Hepatocyte (in vitro differentiated cells): ENCODE measurements around the gene STRN4. TPM values are rescaled to one million over a fixed set of nuclear protein-coding genes. Genes with fewer than 3 reads are reported as not detected.

Experiments
- DNase-seq: peaks from one replicate; pipeline ENCODE4 v3.0.0-alpha.2; 2016; ENCODE audit warnings: low spot score
- H2AFZ ChIP-seq: fragments of 200-600 bp; sonication (generic); 2 replicates; pipeline ENCODE4 v1.6.0; 2016; ENCODE audit warnings: antibody characterized with exemption, mild to moderate bottlenecking
- H3K27ac ChIP-seq: fragments of 200-600 bp; sonication (generic); 2 replicates; pipeline ENCODE4 v1.5.1; 2016; ENCODE audit warnings: mild to moderate bottlenecking
- H3K27me3 ChIP-seq: fragments of 200-600 bp; sonication (generic); 2 replicates; pipeline ENCODE4 v1.6.1; 2016
- H3K36me3 ChIP-seq: fragments of 200-600 bp; sonication (generic); replicated peaks from 2 replicates; pipeline ENCODE4 v1.5.1; 2016; ENCODE audit warnings: low read depth; ENCODE audit not compliant: insufficient read depth
- H3K4me1 ChIP-seq: fragments of 200-600 bp; sonication (generic); 2 replicates; pipeline ENCODE4 v1.5.1; 2016; ENCODE audit warnings: mild to moderate bottlenecking, moderate library complexity; ENCODE audit not compliant: insufficient read depth
- H3K4me2 ChIP-seq: fragments of 200-600 bp; sonication (generic); 2 replicates; pipeline ENCODE4 v1.6.0; 2016
- H3K4me3 ChIP-seq: fragments of 200-600 bp; sonication (generic); 2 replicates; pipeline ENCODE4 v1.5.1; 2016; ENCODE audit warnings: mild to moderate bottlenecking
- H3K79me2 ChIP-seq: fragments of 200-600 bp; sonication (generic); 2 replicates; pipeline ENCODE4 v1.6.0; 2017; ENCODE audit warnings: mild to moderate bottlenecking
- H3K9me2 ChIP-seq: fragments of 200-600 bp; sonication (generic); replicated peaks from 2 replicates; pipeline ENCODE4 v1.6.0; 2017; ENCODE audit warnings: mild to moderate bottlenecking; ENCODE audit not compliant: insufficient read depth
- H3K9me3 ChIP-seq: fragments of 200-600 bp; sonication (generic); 2 replicates; pipeline ENCODE4 v1.5.1; 2016; ENCODE audit warnings: low read depth, mild to moderate bottlenecking
- H4K20me1 ChIP-seq: fragments of 200-600 bp; sonication (generic); 2 replicates; pipeline ENCODE4 v1.6.0; 2016; ENCODE audit warnings: mild to moderate bottlenecking; ENCODE audit not compliant: insufficient read depth, poor library complexity, severe bottlenecking
- EZH2 ChIP-seq: fragments of 200-600 bp; sonication (generic); IDR thresholded peaks from 2 replicates; pipeline ENCODE4 v1.6.1; 2016; ENCODE audit warnings: antibody characterized with exemption, mild to moderate bottlenecking, borderline replicate concordance
- EZH2phosphoT487 ChIP-seq: fragments of 200-600 bp; sonication (generic); IDR thresholded peaks from one replicate; pipeline ENCODE4 v1.6.1; 2018; ENCODE audit warnings: antibody characterized with exemption, mild to moderate bottlenecking, low read depth, moderate library complexity; ENCODE audit not compliant: unreplicated experiment, severe bottlenecking
- WGBS: methylation state at CpG from one replicate; pipeline ENCODE4 v1.1.6; 2016; ENCODE audit warnings: low lambda C conversion rate; ENCODE audit errors: missing lambda C conversion rate; 5-methylcytosine and 5-hydroxymethylcytosine counted together
- polyA plus RNA-seq: library from polyadenylated mRNA; unstranded; fragments of >200 nt; fragmentation: Nextera tagmentation; extraction: Ambion mirVana; gene quantifications from 2 replicates; pipeline ENCODE4 v1.2.1, GENCODE V29; 2016
- total RNA-seq: library from RNA; depleted of rRNA; stranded (reverse); fragments of >200 nt; gene quantifications from 2 replicates; pipeline ENCODE4 v1.2.3, GENCODE V29; 2014
- TF ChIP-seq, protein P1 (sequence below): fragments of 200-600 bp; sonication (generic); IDR thresholded peaks from 2 replicates; pipeline ENCODE4 v1.5.1; 2016; ENCODE audit warnings: antibody characterized with exemption, mild to moderate bottlenecking; ENCODE audit not compliant: poor library complexity

STRN4 gene
- total and polyA plus RNA-seq, 2 experiments from 2014 or later = 63.7 to 64.1 TPM

DNA sequence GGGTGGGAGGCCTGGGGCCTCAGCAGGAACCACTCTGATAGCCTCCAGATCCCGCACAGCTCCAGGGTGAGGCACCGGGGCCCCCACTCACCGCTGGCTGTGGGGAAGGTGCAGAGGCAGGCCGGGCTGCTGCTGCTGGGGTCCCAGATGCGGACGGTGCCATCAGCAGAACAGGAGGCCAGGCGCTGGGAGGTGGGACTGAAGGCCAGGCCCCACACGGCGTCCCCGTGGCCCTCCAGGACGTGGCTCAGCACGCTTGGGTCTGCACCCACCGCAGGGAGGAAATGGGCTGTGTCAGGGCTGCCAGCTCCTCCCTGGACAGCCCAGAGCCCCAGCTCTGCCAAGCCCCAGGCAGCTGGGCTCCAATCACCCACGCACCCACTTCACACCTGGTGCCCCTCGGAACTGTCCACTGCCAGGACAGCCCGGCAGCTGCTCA lies 23.2 kb downstream of the STRN4 start:
- no peak overlapping the region for H2AFZ ChIP-seq
- peaks cover 2% of the 10 kb centered on the region for H3K79me2 ChIP-seq
- DNase-seq = no peak
- peaks cover under 1% of the 10 kb centered on the region for H4K20me1 ChIP-seq
- H3K9me3 ChIP-seq = no peaks in the 10 kb centered on the region
- H3K4me1 ChIP-seq = no peaks in the 10 kb centered on the region
- TF ChIP-seq, protein P1, sequence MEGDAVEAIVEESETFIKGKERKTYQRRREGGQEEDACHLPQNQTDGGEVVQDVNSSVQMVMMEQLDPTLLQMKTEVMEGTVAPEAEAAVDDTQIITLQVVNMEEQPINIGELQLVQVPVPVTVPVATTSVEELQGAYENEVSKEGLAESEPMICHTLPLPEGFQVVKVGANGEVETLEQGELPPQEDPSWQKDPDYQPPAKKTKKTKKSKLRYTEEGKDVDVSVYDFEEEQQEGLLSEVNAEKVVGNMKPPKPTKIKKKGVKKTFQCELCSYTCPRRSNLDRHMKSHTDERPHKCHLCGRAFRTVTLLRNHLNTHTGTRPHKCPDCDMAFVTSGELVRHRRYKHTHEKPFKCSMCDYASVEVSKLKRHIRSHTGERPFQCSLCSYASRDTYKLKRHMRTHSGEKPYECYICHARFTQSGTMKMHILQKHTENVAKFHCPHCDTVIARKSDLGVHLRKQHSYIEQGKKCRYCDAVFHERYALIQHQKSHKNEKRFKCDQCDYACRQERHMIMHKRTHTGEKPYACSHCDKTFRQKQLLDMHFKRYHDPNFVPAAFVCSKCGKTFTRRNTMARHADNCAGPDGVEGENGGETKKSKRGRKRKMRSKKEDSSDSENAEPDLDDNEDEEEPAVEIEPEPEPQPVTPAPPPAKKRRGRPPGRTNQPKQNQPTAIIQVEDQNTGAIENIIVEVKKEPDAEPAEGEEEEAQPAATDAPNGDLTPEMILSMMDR = no peak
- TF ChIP-seq EZH2phosphoT487 (no peak), EZH2 (no peak)
- no peaks in the 10 kb centered on the region for H3K36me3 ChIP-seq
- no peaks in the 10 kb centered on the region for H3K9me2 ChIP-seq
- no peak overlapping the region for H3K4me2 ChIP-seq
- WGBS = 96% methylated on average over 15 of the region's 16 CpGs
- no peaks in the 10 kb centered on the region for H3K27me3 ChIP-seq
- H3K27ac ChIP-seq = no peak overlapping the region
- H3K4me3 ChIP-seq = no peak overlapping the region

DNA sequence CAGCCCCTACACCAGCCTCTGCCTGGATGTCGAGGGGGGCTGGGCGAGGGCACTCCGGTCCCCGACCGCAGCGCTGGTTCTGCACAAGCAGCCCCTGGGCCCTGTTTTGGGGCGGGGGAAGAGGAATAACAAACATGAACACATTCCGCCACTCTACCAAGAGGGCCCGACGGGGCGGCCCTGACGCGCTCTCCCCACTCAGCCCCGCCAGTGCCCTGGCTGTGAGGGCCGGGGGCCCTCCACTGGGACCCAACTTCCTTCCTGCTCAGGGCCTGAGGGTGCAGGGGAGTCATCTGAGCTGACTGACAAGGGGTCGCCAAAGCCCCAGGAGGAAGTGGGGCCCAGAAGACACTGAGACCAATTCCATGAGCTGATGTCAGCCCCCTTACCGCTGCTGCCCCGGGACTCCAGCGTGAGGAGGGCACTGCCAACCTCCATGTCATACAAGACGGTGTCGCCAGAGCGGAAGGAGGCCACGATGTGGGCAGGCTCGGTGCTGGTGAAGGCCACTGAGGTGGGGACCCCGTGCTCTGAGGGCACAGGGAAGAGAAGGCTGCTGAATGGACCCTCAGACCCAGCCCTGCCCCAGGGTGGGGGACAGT lies 23.7 kb downstream of the STRN4 start:
- Histone ChIP-seq H3K4me1 (peaks cover 5% of the 10 kb centered on the region), H3K27ac (no peak overlapping the region), H3K27me3 (no peaks in the 10 kb centered on the region), H3K36me3 (no peaks in the 10 kb centered on the region), H3K9me2 (no peaks in the 10 kb centered on the region), H3K79me2 (no peaks in the 10 kb centered on the region), H2AFZ (no peak overlapping the region), H3K4me3 (no peak overlapping the region), H4K20me1 (no peaks in the 10 kb centered on the region), H3K4me2 (no peak overlapping the region), H3K9me3 (no peaks in the 10 kb centered on the region)
- TF ChIP-seq EZH2phosphoT487 = no peak
- no peak for TF ChIP-seq EZH2
- TF ChIP-seq, protein P1 = no peak
- DNase-seq = no peak
- 94% methylated on average over 24 of the region's 25 CpGs for WGBS

DNA sequence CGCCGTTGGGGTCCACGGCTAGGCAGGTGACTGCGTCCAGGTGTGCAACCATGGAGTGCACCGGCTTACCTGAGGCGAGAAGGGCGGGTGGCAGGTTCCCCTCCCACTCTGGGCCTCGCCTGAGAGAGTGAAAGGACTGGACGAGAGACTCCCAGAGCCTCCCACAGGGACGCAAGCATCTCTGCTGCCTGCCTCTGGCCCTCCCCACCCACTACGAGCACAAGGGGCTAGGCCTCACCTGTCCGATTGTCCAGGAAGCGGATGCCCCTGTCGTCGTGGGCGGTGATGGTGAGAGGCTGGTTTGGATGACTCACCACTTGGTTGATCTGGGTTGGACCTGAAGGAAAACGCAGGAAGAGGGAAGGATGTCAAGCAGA lies 24.3 kb downstream of the STRN4 start:
- Histone ChIP-seq H3K36me3 (no peaks in the 10 kb centered on the region), H3K4me1 (peaks cover 7% of the 10 kb centered on the region)
- WGBS = 92% methylated on average over 17 of the region's 17 CpGs

More for the DNA sequence above, 24.3 kb downstream of the STRN4 start:
- Histone ChIP-seq H3K27me3 (no peaks in the 10 kb centered on the region), H3K9me3 (no peaks in the 10 kb centered on the region), H3K79me2 (peaks cover 2% of the 10 kb centered on the region), H3K27ac (no peak overlapping the region), H3K4me2 (no peak overlapping the region), H3K4me3 (no peak overlapping the region), H2AFZ (no peak overlapping the region), H3K9me2 (no peaks in the 10 kb centered on the region), H4K20me1 (no peaks in the 10 kb centered on the region)
- TF ChIP-seq EZH2phosphoT487 (no peak), EZH2 (no peak)
- TF ChIP-seq, protein P1 = no peak
- DNase-seq = no peak
